Measurements from ENCODE around the gene SF3B2.

Gene SF3B2

DNA sequence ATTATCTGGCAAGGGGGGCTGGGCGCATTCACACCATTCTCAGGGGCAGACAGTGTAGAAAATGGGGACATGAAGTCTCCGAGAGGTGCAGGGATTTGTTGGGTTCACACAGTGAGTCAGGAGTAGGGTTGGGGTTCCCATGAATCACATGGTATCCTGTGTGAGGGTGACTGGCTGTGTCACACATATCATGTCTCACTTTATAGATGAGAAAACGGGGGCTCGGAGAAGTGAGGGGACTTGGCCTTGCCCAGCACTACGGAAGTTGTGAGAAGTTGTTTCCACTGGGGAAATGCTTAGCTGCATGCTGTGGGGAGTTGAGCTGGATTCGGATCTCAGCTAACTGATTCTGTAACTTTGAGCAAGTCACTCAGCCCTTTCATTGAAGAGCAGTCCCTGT, 7.4 kb upstream of the SF3B2 start:
- TF ChIP-seq, protein P1, sequence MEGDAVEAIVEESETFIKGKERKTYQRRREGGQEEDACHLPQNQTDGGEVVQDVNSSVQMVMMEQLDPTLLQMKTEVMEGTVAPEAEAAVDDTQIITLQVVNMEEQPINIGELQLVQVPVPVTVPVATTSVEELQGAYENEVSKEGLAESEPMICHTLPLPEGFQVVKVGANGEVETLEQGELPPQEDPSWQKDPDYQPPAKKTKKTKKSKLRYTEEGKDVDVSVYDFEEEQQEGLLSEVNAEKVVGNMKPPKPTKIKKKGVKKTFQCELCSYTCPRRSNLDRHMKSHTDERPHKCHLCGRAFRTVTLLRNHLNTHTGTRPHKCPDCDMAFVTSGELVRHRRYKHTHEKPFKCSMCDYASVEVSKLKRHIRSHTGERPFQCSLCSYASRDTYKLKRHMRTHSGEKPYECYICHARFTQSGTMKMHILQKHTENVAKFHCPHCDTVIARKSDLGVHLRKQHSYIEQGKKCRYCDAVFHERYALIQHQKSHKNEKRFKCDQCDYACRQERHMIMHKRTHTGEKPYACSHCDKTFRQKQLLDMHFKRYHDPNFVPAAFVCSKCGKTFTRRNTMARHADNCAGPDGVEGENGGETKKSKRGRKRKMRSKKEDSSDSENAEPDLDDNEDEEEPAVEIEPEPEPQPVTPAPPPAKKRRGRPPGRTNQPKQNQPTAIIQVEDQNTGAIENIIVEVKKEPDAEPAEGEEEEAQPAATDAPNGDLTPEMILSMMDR (conservative IDR thresholded peaks at IDR 0.05; ENCODE audit: low read depth, low read length): no peak
- DNase-seq (ENCODE audit: low read depth): no peak
- H3K4me3 ChIP-seq (ENCODE audit: low read depth, low read length): no peak overlapping the region

DNA sequence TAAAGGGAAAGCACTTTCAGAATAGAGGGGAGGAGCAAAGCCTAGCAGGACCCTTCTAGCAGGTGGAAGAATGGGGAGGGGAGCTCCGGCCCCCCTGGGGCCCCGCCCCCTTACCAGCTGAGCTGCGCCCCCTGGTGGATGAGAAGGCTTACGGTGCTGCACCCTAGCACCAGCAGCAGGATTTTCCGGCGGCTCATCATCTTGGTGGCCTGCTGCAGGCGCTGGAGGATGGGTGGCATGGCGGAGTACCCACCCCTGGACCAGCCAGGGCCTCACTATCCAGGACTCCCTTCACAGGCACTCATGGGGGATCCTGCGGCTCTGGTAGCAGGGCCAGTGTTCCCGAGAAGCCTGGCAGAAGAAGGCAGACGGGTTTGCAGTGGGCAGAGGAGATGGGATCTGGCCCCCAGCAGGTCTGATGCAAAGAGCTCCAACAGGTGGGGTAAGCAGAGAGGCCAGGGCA, 7.0 kb upstream of the SF3B2 start:
- DNase-seq (ENCODE audit: low read depth): peak; percentile 87
- TF ChIP-seq, protein P1 (conservative IDR thresholded peaks at IDR 0.05; ENCODE audit: low read depth, low read length): peak; percentile 91
- no peak overlapping the region for H3K4me3 ChIP-seq (ENCODE audit: low read depth, low read length)

DNA sequence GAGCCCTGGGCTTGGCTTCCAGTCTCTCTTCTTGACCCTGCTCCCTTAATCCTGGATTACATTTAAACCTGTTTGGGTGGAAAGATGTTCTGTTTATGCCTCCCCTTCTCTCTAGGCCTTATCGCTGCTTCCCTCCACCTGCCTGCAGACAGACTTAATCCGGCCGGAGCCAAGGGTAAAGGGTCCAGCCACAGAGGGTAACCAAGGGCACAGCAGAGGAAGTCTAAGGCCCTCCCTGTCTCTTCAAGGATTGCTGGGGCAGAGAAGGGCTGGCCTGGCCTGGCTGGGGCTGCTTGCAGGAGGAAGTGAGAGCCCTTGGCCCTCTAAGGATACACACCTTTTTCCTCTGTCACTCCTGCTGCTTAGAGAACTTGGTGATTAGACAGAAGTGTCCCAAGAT, 5.3 kb upstream of the SF3B2 start:
- DNase-seq (ENCODE audit: low read depth): no peak
- H3K4me3 ChIP-seq (ENCODE audit: low read depth, low read length): no peak overlapping the region
- TF ChIP-seq, protein P1 (conservative IDR thresholded peaks at IDR 0.05; ENCODE audit: low read depth, low read length): no peak

DNA sequence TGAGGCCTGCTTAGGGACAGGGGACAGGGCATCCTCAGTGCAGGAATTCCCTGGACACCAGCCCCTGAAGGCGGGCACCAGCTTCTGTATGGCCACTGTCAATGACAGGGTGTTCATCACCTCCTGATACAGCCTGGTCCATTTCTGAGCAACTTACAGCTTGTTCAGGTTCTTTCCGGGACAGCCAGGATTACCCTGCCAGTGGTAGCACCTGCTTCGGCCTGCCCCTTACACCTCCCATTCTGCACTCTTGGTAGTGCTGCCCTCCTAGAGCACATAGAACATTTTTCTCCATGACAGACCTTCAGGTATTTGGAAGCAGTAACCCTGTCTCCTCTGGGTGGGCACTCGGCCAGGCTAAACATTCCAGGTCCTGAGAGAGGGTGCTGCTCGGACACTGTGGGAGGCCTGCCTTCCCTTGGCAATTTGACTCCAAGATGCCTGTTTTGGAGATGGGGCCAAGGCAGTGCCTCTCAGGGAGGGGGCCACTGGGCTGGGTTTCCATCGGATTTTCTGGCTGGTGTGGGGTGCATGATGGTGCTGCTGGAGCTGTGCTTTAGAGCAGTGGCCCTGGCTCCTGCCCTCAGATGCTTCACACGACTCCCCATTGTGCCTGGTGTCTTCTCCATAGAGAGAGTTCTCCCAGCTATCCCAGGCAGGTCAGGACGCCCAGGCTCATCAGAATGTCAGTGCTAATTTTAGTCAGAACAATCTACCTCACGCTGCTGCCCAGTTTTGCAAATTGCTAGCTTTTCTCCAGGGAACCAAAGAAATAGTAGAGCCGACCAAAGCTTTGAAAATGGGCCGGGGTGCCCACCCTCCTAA, 4.4 kb upstream of the SF3B2 start:
- TF ChIP-seq, protein P1 (conservative IDR thresholded peaks at IDR 0.05; ENCODE audit: low read depth, low read length): no peak
- peak; percentile 24 for DNase-seq (ENCODE audit: low read depth)
- no peak overlapping the region for H3K4me3 ChIP-seq (ENCODE audit: low read depth, low read length)

DNA sequence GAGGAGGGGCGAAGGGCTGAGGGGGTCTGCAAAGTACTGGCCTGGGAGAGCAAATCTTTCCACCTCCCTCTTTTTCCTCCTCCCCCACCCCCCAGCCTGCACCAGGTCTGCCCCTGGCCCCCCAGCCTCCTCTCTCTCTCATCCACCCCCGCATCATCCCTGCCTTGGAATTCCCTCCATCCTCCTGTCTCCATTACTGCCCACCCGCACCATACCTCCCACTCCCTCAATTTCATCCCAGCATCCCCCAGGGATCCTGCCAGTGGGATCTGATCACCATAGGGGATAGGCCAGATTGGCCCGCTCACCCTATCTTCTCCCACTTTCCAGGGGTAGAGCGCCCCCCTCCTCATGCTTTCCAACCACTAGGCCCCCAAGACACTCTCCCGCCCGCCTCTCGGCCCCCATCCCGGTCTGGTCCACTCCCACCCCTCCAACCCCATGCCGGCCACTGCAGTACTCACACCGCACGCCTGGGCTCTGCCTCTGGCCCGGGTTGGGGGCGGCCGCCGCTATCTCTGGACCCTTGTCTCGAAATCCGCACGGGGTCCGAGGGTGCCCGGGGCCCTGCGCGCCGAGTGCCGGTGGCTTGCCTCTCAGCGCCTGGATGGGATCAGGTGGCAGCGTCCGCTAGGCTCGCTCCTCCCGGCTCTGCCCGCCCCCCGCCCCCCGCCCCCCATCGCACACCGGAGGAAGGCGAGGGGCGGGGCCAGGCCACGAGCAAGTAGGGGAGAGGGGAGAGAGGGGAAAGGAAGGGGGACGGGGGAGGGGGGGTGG, 3.4 kb upstream of the SF3B2 start, which contains the start of gene GAL3ST3:
GAL3ST3 (minus strand) TSS at position 615 of the 777 bp plus-strand sequence. CDS start 3,746 bp downstream, outside the sequence.
- TF ChIP-seq, protein P1 (conservative IDR thresholded peaks at IDR 0.05; ENCODE audit: low read depth, low read length): no peak
- DNase-seq (ENCODE audit: low read depth): no peak
- peak within 1 kb of the TSS; percentile 28 for H3K4me3 ChIP-seq (ENCODE audit: low read depth, low read length)

DNA sequence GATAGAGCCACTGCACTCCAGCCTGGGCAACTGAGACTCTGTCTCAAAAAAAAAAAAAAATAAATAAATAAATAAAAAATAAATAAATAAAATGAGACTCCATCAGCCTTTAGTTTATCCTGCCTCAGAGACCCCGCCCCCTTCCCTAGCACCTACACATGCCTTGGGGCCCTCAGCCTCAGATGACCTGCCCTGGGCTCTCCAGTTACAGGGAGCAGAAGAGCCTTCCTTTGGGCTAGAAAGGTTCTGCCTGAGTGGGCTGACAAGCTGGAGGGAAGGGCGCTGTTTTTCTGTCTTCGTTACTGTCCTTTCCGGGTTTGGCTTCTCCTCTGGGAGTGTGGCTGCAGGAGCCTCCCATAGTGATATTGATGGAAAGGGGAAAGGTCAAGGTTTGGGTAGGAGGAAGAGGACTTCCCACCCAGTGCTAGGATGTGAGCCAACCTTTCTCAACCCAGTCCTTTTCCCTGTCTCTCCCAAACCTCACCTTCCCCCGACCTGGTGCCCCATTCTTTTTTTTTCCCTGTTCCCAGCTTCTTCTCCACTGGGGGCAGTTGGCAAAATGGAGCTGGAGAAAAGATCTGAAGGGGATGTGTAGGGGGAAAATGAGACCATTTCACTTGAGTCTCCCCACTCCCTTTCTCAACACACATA, 1.5 kb upstream of the SF3B2 start:
- no peak for DNase-seq (ENCODE audit: low read depth)
- H3K4me3 ChIP-seq (ENCODE audit: low read depth, low read length): no peak overlapping the region
- TF ChIP-seq, protein P1 (conservative IDR thresholded peaks at IDR 0.05; ENCODE audit: low read depth, low read length): no peak
